GM12891 (cell line): ENCODE data around the gene HINT2.

ENCODE experiments used
- DNase-seq: peaks from one replicate; pipeline ENCODE4 v3.0.0; 2011; ENCODE audit warnings: low spot score; ENCODE audit not compliant: insufficient read length
- FAIRE-seq: peaks from 2 replicates; lab custom pipeline; 2011; peaks lifted over from hg19 to GRCh38; lab: Jason Lieb, UNC
- PAX5 ChIP-seq: IDR thresholded peaks from 2 replicates; pipeline ENCODE4 v1.6.1; 2011; ENCODE audit warnings: low read length, moderate library complexity, mild to moderate bottlenecking; ENCODE audit not compliant: insufficient read depth, severe bottlenecking
- POLR2A ChIP-seq: IDR thresholded peaks from 2 replicates; pipeline ENCODE4 v1.6.1; 2011; ENCODE audit warnings: low read depth, low read length, control low read depth
- POLR2AphosphoS5 ChIP-seq: IDR thresholded peaks from 2 replicates; pipeline ENCODE4 v1.6.1; 2011; ENCODE audit warnings: low read depth, low read length, control low read depth
- POU2F2 ChIP-seq: IDR thresholded peaks from 2 replicates; pipeline ENCODE4 v1.6.1; 2011; ENCODE audit warnings: low read depth, mild to moderate bottlenecking, control low read depth, low read length, moderate library complexity
- SPI1 ChIP-seq: IDR thresholded peaks from 2 replicates; pipeline ENCODE4 v1.6.1; 2011; ENCODE audit warnings: low read depth, low read length, control low read depth
- TAF1 ChIP-seq: IDR thresholded peaks from 2 replicates; pipeline ENCODE4 v1.6.1; 2011; ENCODE audit warnings: low read depth, low read length, control low read depth

HINT2 gene

GRCh38 chr9:35840881-35841644 lies 26.2 kb upstream of the HINT2 start:
- TF ChIP-seq POLR2AphosphoS5, result no peak
- no peak for TF ChIP-seq POU2F2
- TF ChIP-seq PAX5, result no peak
- TF ChIP-seq POLR2A, result no peak
- TF ChIP-seq TAF1, result no peak
- no peak for TF ChIP-seq SPI1
- DNase-seq (no peak), FAIRE-seq (no peak)

GRCh38 chr9:35839926-35840325 lies 25.1 kb upstream of the HINT2 start:
- peak; percentile 87 for TF ChIP-seq SPI1
- no peak for TF ChIP-seq POU2F2
- TF ChIP-seq POLR2AphosphoS5, result no peak
- TF ChIP-seq TAF1, result no peak
- no peak for TF ChIP-seq PAX5
- FAIRE-seq (peak; percentile 81), DNase-seq (no peak)

DNA sequence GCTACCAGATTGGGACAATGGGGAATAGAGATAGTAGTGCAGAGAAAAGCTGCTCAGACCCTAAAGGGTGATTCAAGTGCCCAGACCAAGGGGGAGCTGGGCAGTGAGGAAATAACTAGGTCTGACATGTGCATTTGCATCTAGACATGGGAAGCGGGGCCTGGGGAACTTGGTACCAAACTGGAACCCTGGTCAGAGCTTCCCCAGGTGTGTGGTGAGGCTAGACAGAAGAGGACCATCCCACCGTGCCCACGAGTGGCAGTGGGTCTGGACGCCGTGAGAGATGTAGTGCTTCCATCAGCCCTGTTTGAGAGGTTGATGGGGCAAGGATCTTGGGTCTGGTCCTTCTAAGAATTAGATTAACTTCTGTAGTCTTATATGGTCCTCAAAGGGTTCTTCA lies 21.8 kb upstream of the HINT2 start:
- FAIRE-seq (no peak), DNase-seq (no peak)
- no peak for TF ChIP-seq TAF1
- no peak for TF ChIP-seq SPI1

DNA sequence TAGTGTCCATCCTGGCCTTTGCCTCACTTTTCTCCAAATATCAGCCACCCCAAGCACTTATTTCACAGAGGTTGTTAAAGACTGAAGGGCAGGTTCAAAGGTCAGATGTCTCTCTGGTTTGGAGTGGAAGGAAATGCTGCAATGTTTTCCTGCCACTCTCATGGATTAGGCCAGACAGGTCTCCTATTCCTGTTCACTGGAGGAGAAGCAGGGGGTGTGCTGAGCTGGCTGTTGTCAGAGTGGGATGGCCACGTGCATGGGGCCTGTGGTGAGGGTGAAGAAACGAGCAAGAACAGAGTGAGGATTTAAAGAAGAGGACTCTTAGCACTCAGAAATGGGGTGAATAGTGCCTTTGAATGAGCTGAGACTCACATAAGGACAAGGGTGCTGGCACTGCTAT lies 20.9 kb upstream of the HINT2 start:
- TF ChIP-seq SPI1 (no peak), POLR2A (no peak), TAF1 (no peak), POLR2AphosphoS5 (no peak), POU2F2 (no peak), PAX5 (no peak)
- no peak for DNase-seq
- FAIRE-seq, result no peak

GRCh38 chr9:35835216-35835632 lies 20.4 kb upstream of the HINT2 start:
- no peak for DNase-seq
- peak; percentile 54 for FAIRE-seq
- TF ChIP-seq POU2F2 (no peak), TAF1 (no peak), PAX5 (no peak), POLR2A (no peak), SPI1 (no peak), POLR2AphosphoS5 (no peak)

GRCh38 chr9:35834260-35835215 lies 19.7 kb upstream of the HINT2 start:
- no peak for TF ChIP-seq TAF1
- TF ChIP-seq POU2F2, result no peak
- TF ChIP-seq SPI1, result no peak
- no peak for TF ChIP-seq PAX5
- no peak for TF ChIP-seq POLR2AphosphoS5
- no peak for TF ChIP-seq POLR2A
- DNase-seq, result no peak
- no peak for FAIRE-seq

DNA sequence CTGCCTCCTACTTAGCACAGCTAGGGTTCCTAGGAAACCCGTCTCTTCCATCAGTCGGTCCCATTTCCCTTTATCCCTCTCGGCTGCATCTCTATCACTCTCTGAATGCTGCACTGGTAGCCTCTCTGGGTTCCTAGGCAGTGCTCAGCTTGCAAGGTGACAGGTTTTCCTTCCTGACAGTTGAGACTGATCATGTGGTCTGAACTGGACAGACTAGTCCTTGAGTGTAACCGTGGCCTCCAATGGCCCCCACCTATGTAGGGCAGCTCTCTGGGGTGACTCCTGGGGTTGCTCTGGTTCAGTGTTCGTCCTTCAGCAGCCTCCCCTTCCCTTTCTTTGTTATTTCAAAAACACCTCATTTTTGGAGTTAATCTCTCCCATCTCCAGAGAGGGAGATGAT lies 18.0 kb upstream of the HINT2 start:
- no peak for FAIRE-seq

GRCh38 chr9:35831040-35831439 lies 16.2 kb upstream of the HINT2 start:
- DNase-seq (no peak), FAIRE-seq (no peak)
- TF ChIP-seq POU2F2 (no peak), POLR2A (no peak), TAF1 (no peak), SPI1 (no peak), PAX5 (no peak)

More for the DNA sequence above, 18.0 kb upstream of the HINT2 start:
- TF ChIP-seq POLR2AphosphoS5, result no peak
- no peak for TF ChIP-seq TAF1
- TF ChIP-seq SPI1, result no peak
- no peak for TF ChIP-seq POLR2A
- no peak for TF ChIP-seq POU2F2
- no peak for TF ChIP-seq PAX5
- no peak for DNase-seq

- TF ChIP-seq TAF1 (no peak), POLR2AphosphoS5 (no peak), POLR2A (no peak), PAX5 (no peak), POU2F2 (no peak), SPI1 (no peak)
- no peak for FAIRE-seq
- no peak for DNase-seq
Measured at GRCh38 chr9:35829764-35830096, 14.9 kb upstream of the HINT2 start.
